T-helper 2 cell treated with Interferon-gamma antibody and Interleukin-4, amounts not matched to agents 5 μg/mL and 100 μg/mL, for 36 hours (primary cell): Measurements from ENCODE around the gene GTF3C5.
"Not testable (repeated sequence)": the region's sequence is repeated elsewhere in the genome, so short reads cannot be mapped to it uniquely, and the experiment has no call there.

Source experiments
- DNase-seq: peaks from one replicate; pipeline ENCODE4 v3.0.0; 2021; ENCODE audit warnings: low spot score
- H3K27ac Mint-ChIP-seq: one replicate; pipeline ENCODE4 v1.8.0; 2021; ENCODE audit warnings: mild to moderate bottlenecking, mixed read lengths
- H3K27me3 Mint-ChIP-seq: one replicate; pipeline ENCODE4 v1.8.0; 2021; ENCODE audit warnings: low read depth, mixed read lengths
- H3K36me3 Mint-ChIP-seq: one replicate; pipeline ENCODE4 v1.8.0; 2021; ENCODE audit warnings: low read depth, mixed read lengths
- H3K4me1 Mint-ChIP-seq: one replicate; pipeline ENCODE4 v1.8.0; 2021; ENCODE audit warnings: low read depth, mixed read lengths
- H3K4me3 Mint-ChIP-seq: one replicate; pipeline ENCODE4 v1.8.0; 2022; ENCODE audit warnings: mild to moderate bottlenecking, moderate library complexity, mixed read lengths
- H3K9me3 Mint-ChIP-seq: one replicate; pipeline ENCODE4 v1.8.0; 2021; ENCODE audit warnings: mixed read lengths

Gene GTF3C5

GRCh38 chr9:133058550-133059320, 27.9 kb downstream of the GTF3C5 start:
- Mint-ChIP-seq H3K4me1 (peaks cover 44% of the 10 kb centered on the region), H3K27ac (peak overlapping the region; percentile 91), H3K27me3 (no peaks in the 10 kb centered on the region), H3K4me3 (peak overlapping the region; percentile 58), H3K36me3 (peaks cover 44% of the 10 kb centered on the region), H3K9me3 (no peaks in the 10 kb centered on the region)
- peak; percentile 14 for DNase-seq

- Mint-ChIP-seq H3K9me3 (no peaks in the 10 kb centered on the region), H3K36me3 (peaks cover 38% of the 10 kb centered on the region), H3K4me3 (peak overlapping the region; percentile 58), H3K27ac (peak overlapping the region; percentile 91), H3K4me1 (peaks cover 44% of the 10 kb centered on the region), H3K27me3 (no peaks in the 10 kb centered on the region)
- DNase-seq = peak; percentile 6
Measured at GRCh38 chr9:133059623-133060022, 28.8 kb downstream of the GTF3C5 start.

GRCh38 chr9:133060417-133060841, 29.6 kb downstream of the GTF3C5 start:
- H3K27me3 Mint-ChIP-seq = no peaks in the 10 kb centered on the region
- DNase-seq = no peak
- H3K4me3 Mint-ChIP-seq = peak overlapping the region; percentile 60
- peaks cover 33% of the 10 kb centered on the region for H3K36me3 Mint-ChIP-seq
- H3K4me1 Mint-ChIP-seq = peaks cover 44% of the 10 kb centered on the region
- no peaks in the 10 kb centered on the region for H3K9me3 Mint-ChIP-seq
- H3K27ac Mint-ChIP-seq = peak overlapping the region; percentile 91

GRCh38 chr9:133061019-133061763, 30.4 kb downstream of the GTF3C5 start:
- not testable (repeated sequence) for H3K9me3 Mint-ChIP-seq, H3K27me3 Mint-ChIP-seq, H3K4me3 Mint-ChIP-seq
- H3K36me3 Mint-ChIP-seq = peaks cover 27% of the 10 kb centered on the region
- H3K4me1 Mint-ChIP-seq = peaks cover 40% of the 10 kb centered on the region
- DNase-seq = peak; percentile 23
- peak overlapping the region; percentile 69 for H3K27ac Mint-ChIP-seq

- H3K9me3 Mint-ChIP-seq, H3K27me3 Mint-ChIP-seq, DNase-seq, H3K4me3 Mint-ChIP-seq: not testable (repeated sequence)
- H3K27ac Mint-ChIP-seq = peak within 1 kb of the TSS; percentile 69
- peaks cover 34% of the 10 kb centered on the region for H3K4me1 Mint-ChIP-seq
- peaks cover 22% of the 10 kb centered on the region for H3K36me3 Mint-ChIP-seq
Measured at GRCh38 chr9:133061764-133062145, 31.0 kb downstream of the GTF3C5 start, which contains the start of gene CEL. CEL (plus strand) TSS chr9:133061981; CDS start chr9:133062003, 22 bp downstream.

- H3K4me3 Mint-ChIP-seq, H3K9me3 Mint-ChIP-seq, H3K27me3 Mint-ChIP-seq, DNase-seq, H3K27ac Mint-ChIP-seq: not testable (repeated sequence)
- peaks cover 33% of the 10 kb centered on the region for H3K4me1 Mint-ChIP-seq
- peaks cover 22% of the 10 kb centered on the region for H3K36me3 Mint-ChIP-seq
Measured at GRCh38 chr9:133062569-133062968, 31.8 kb downstream of the GTF3C5 start.

GRCh38 chr9:133063159-133063499, 32.3 kb downstream of the GTF3C5 start:
- Mint-ChIP-seq H3K36me3 (peaks cover 16% of the 10 kb centered on the region), H3K9me3 (no peaks in the 10 kb centered on the region), H3K27me3 (no peaks in the 10 kb centered on the region), H3K27ac (peak overlapping the region; percentile 62), H3K4me3 (no peak overlapping the region), H3K4me1 (peaks cover 28% of the 10 kb centered on the region)
- DNase-seq = no peak

- peaks cover 11% of the 10 kb centered on the region for H3K36me3 Mint-ChIP-seq
- H3K27ac Mint-ChIP-seq = no peak overlapping the region
- no peaks in the 10 kb centered on the region for H3K9me3 Mint-ChIP-seq
- peaks cover 23% of the 10 kb centered on the region for H3K4me1 Mint-ChIP-seq
- H3K4me3 Mint-ChIP-seq = no peak overlapping the region
- H3K27me3 Mint-ChIP-seq = no peaks in the 10 kb centered on the region
- no peak for DNase-seq
Measured at GRCh38 chr9:133063500-133064231, 32.9 kb downstream of the GTF3C5 start.

- H3K9me3 Mint-ChIP-seq = no peaks in the 10 kb centered on the region
- no peak overlapping the region for H3K4me3 Mint-ChIP-seq
- peaks cover 15% of the 10 kb centered on the region for H3K4me1 Mint-ChIP-seq
- no peak overlapping the region for H3K27ac Mint-ChIP-seq
- DNase-seq = no peak
- no peaks in the 10 kb centered on the region for H3K27me3 Mint-ChIP-seq
- H3K36me3 Mint-ChIP-seq = peaks cover 3% of the 10 kb centered on the region
Measured at GRCh38 chr9:133064241-133065069, 33.7 kb downstream of the GTF3C5 start.

GRCh38 chr9:133065070-133065388, 34.2 kb downstream of the GTF3C5 start:
- no peak overlapping the region for H3K4me3 Mint-ChIP-seq
- peaks cover 2% of the 10 kb centered on the region for H3K36me3 Mint-ChIP-seq
- peaks cover 9% of the 10 kb centered on the region for H3K4me1 Mint-ChIP-seq
- DNase-seq = no peak
- H3K27me3 Mint-ChIP-seq = no peaks in the 10 kb centered on the region
- H3K27ac Mint-ChIP-seq = no peak overlapping the region
- H3K9me3 Mint-ChIP-seq = no peaks in the 10 kb centered on the region

- Mint-ChIP-seq H3K4me1 (peaks cover 2% of the 10 kb centered on the region), H3K36me3 (peaks cover 3% of the 10 kb centered on the region), H3K9me3 (no peaks in the 10 kb centered on the region), H3K27me3 (no peaks in the 10 kb centered on the region), H3K27ac (no peak overlapping the region), H3K4me3 (no peak overlapping the region)
- no peak for DNase-seq
Measured at GRCh38 chr9:133066181-133066983, 35.6 kb downstream of the GTF3C5 start.

- DNase-seq = no peak
- peaks cover 6% of the 10 kb centered on the region for H3K36me3 Mint-ChIP-seq
- peaks cover 2% of the 10 kb centered on the region for H3K4me1 Mint-ChIP-seq
- no peak overlapping the region for H3K4me3 Mint-ChIP-seq
- H3K9me3 Mint-ChIP-seq = no peaks in the 10 kb centered on the region
- H3K27ac Mint-ChIP-seq = no peak overlapping the region
- H3K27me3 Mint-ChIP-seq = no peaks in the 10 kb centered on the region
Measured at GRCh38 chr9:133067006-133067405, 36.2 kb downstream of the GTF3C5 start.

GRCh38 chr9:133067813-133068212, 37.0 kb downstream of the GTF3C5 start:
- Mint-ChIP-seq H3K4me1 (no peaks in the 10 kb centered on the region), H3K4me3 (no peak overlapping the region), H3K9me3 (no peaks in the 10 kb centered on the region), H3K36me3 (peaks cover 6% of the 10 kb centered on the region), H3K27me3 (no peaks in the 10 kb centered on the region), H3K27ac (no peak overlapping the region)
- DNase-seq = no peak
